HEK293T (cell line): ENCODE data around the gene FBXL7.

Experiments used
- CTCF ChIA-PET: fragments of 350-600 bp; formaldehyde crosslinking; extraction: SDS; loops from one replicate; lab custom pipeline; 2021; ENCODE audit warnings: antibody characterized with exemption, inconsistent platforms; lab: Yijun Ruan, JAX
- POLR2A ChIA-PET: fragments of 350-600 bp; formaldehyde crosslinking; extraction: SDS; loops from one replicate; lab custom pipeline; 2020; ENCODE audit warnings: antibody characterized with exemption, inconsistent platforms; lab: Yijun Ruan, JAX
- DNase-seq: peaks from one replicate; pipeline ENCODE4 v3.0.0; 2012; ENCODE audit warnings: mixed read lengths; ENCODE audit errors: extremely low spot score
- ARNT ChIP-seq: fragments of 450-650 bp; IDR thresholded peaks from 2 replicates; pipeline ENCODE4 v1.6.1; 2017; ENCODE audit warnings: mild to moderate bottlenecking
- BHLHE40 ChIP-seq: fragments of 450-650 bp; IDR thresholded peaks from 2 replicates; pipeline ENCODE4 v1.6.1; 2016; ENCODE audit warnings: mild to moderate bottlenecking, moderate library complexity, borderline replicate concordance
- CTBP1 ChIP-seq: fragments of 450-650 bp; IDR thresholded peaks from 2 replicates; pipeline ENCODE4 v1.6.1; 2016; ENCODE audit warnings: borderline replicate concordance
- ELF4 ChIP-seq: fragments of 450-650 bp; IDR thresholded peaks from 2 replicates; pipeline ENCODE4 v1.6.1; 2017; ENCODE audit warnings: antibody characterized with exemption
- FOXA1 ChIP-seq: fragments of 450-650 bp; IDR thresholded peaks from 2 replicates; pipeline ENCODE4 v1.6.1; 2016; ENCODE audit warnings: mild to moderate bottlenecking
- FOXK2 ChIP-seq: fragments of 450-650 bp; IDR thresholded peaks from 2 replicates; pipeline ENCODE4 v1.6.1; 2016; ENCODE audit warnings: mild to moderate bottlenecking
- FOXM1 ChIP-seq: fragments of 450-650 bp; IDR thresholded peaks from 2 replicates; pipeline ENCODE4 v1.6.1; 2017; ENCODE audit warnings: mild to moderate bottlenecking, borderline replicate concordance
- HDGF ChIP-seq: fragments of 450-650 bp; IDR thresholded peaks from 2 replicates; pipeline ENCODE4 v1.6.1; 2017; ENCODE audit warnings: antibody characterized with exemption, borderline replicate concordance
- L3MBTL2 ChIP-seq: fragments of 450-650 bp; conservative IDR thresholded peaks from 2 replicates; pipeline ENCODE4 v1.6.1; 2016; ENCODE audit warnings: mild to moderate bottlenecking
- LEF1 ChIP-seq: fragments of 450-650 bp; IDR thresholded peaks from 2 replicates; pipeline ENCODE4 v1.6.1; 2017; ENCODE audit warnings: mild to moderate bottlenecking, borderline replicate concordance
- NFRKB ChIP-seq: fragments of 450-650 bp; IDR thresholded peaks from 2 replicates; pipeline ENCODE4 v1.6.1; 2016; ENCODE audit warnings: mild to moderate bottlenecking, moderate library complexity
- PKNOX1 ChIP-seq: fragments of 450-650 bp; IDR thresholded peaks from 2 replicates; pipeline ENCODE4 v1.6.1; 2016
- SP1 ChIP-seq: fragments of 450-650 bp; IDR thresholded peaks from 2 replicates; pipeline ENCODE4 v1.6.1; 2017
- SUZ12 ChIP-seq: fragments of 450-650 bp; IDR thresholded peaks from 2 replicates; pipeline ENCODE4 v1.6.1; 2016; ENCODE audit warnings: mild to moderate bottlenecking
- TARDBP ChIP-seq: fragments of 450-650 bp; IDR thresholded peaks from 2 replicates; pipeline ENCODE4 v1.6.1; 2016
- ZNF384 ChIP-seq: fragments of 450-650 bp; IDR thresholded peaks from 2 replicates; pipeline ENCODE4 v1.6.1; 2016

The FBXL7 gene

GRCh38 chr5:15643731-15644130 lies 143.8 kb downstream of the FBXL7 start:
- no peak for TF ChIP-seq FOXA1
- no peak for TF ChIP-seq NFRKB
- TF ChIP-seq L3MBTL2: no peak
- TF ChIP-seq CTBP1: no peak
- no peak for TF ChIP-seq SUZ12
- TF ChIP-seq HDGF: no peak
- TF ChIP-seq FOXK2: no peak
- TF ChIP-seq ARNT: no peak
- no peak for TF ChIP-seq LEF1
- TF ChIP-seq BHLHE40: no peak
- TF ChIP-seq FOXM1: no peak
- TF ChIP-seq ZNF384: no peak
- TF ChIP-seq TARDBP: no peak
- TF ChIP-seq SP1: no peak
- no peak for TF ChIP-seq PKNOX1
- no peak for TF ChIP-seq ELF4
- POLR2A ChIA-PET: no interaction called here
- no peak for DNase-seq
- CTCF ChIA-PET: no interaction called here

- TF ChIP-seq BHLHE40 (no peak), SP1 (no peak), ZNF384 (no peak), ELF4 (no peak), L3MBTL2 (no peak), ARNT (no peak), FOXK2 (no peak), FOXM1 (no peak), HDGF (no peak), FOXA1 (no peak), NFRKB (no peak), PKNOX1 (no peak), LEF1 (no peak)
- DNase-seq: no peak
- CTCF ChIA-PET: interaction anchor here (0.6 kb wide), 1 partner anchor 568 kb away, joined by 3 read pairs; no protein-coding TSS in a partner anchor
- POLR2A ChIA-PET: no interaction called here
These were observed 145.6 kb downstream of the FBXL7 start for GRCh38 chr5:15645381-15646160.

- TF ChIP-seq L3MBTL2 (no peak), CTBP1 (no peak), FOXA1 (no peak), BHLHE40 (no peak), LEF1 (no peak), FOXK2 (no peak), ELF4 (no peak), SP1 (no peak), HDGF (no peak), PKNOX1 (no peak), NFRKB (no peak), SUZ12 (no peak), TARDBP (no peak), ZNF384 (no peak), ARNT (no peak)
- DNase-seq: no peak
- ChIA-PET POLR2A (no interaction called here), CTCF (no interaction called here)
These were observed 146.4 kb downstream of the FBXL7 start for GRCh38 chr5:15646371-15646770.

GRCh38 chr5:15647251-15647650 lies 147.3 kb downstream of the FBXL7 start:
- no peak for DNase-seq
- ChIA-PET POLR2A (no interaction called here), CTCF (no interaction called here)
- no peak for TF ChIP-seq TARDBP
- no peak for TF ChIP-seq LEF1
- no peak for TF ChIP-seq HDGF
- TF ChIP-seq ARNT: no peak
- no peak for TF ChIP-seq BHLHE40
- no peak for TF ChIP-seq SP1
- TF ChIP-seq FOXA1: no peak
- no peak for TF ChIP-seq ZNF384

- TF ChIP-seq LEF1 (no peak), NFRKB (no peak), SUZ12 (no peak), BHLHE40 (no peak), HDGF (no peak), ELF4 (no peak), L3MBTL2 (no peak), SP1 (no peak), ARNT (no peak), CTBP1 (no peak), FOXA1 (no peak), PKNOX1 (no peak), FOXM1 (no peak), ZNF384 (no peak)
- POLR2A ChIA-PET: no interaction called here
- DNase-seq: no peak
- CTCF ChIA-PET: no interaction called here
These were observed 150.3 kb downstream of the FBXL7 start for GRCh38 chr5:15650266-15650665.
